Transverse colon (tissue), 4 donors: ENCODE data around the gene PLCL2.

ENCODE experiments used
- EP300 ChIP-seq: sonication (generic); formaldehyde crosslinking; IDR thresholded peaks from one replicate; pipeline ENCODE4 v1.6.1; 2017; ENCODE audit warnings: antibody characterized with exemption, low read depth
- POLR2A ChIP-seq: fragments of 450-650 bp; IDR thresholded peaks from one replicate; pipeline ENCODE4 v1.6.1; 2016; ENCODE audit warnings: antibody characterized with exemption, mild to moderate bottlenecking, moderate library complexity
- POLR2AphosphoS5 ChIP-seq, 3 donors: sonication (generic); formaldehyde crosslinking; IDR thresholded peaks; one replicate each; pipeline ENCODE4 v1.6.1; 2016; ENCODE audit warnings: antibody characterized with exemption in 3 of 3
- TF ChIP-seq, protein P1 (sequence below), 5 experiments: fragments of 200-600 bp in 3 of 5; fragments of 450-650 bp in 2 of 5; sonication (generic) in 3 of 5; IDR thresholded peaks; 1 replicate in 2 of 5; 2 replicates in 3 of 5; pipeline ENCODE4 v1.5.1; 2016 to 2017; ENCODE audit warnings: antibody characterized with exemption in 5 of 5, inconsistent platforms in 3 of 5, mild to moderate bottlenecking in 2 of 5, moderate library complexity in 1 of 5

- TF ChIP-seq, protein P1, sequence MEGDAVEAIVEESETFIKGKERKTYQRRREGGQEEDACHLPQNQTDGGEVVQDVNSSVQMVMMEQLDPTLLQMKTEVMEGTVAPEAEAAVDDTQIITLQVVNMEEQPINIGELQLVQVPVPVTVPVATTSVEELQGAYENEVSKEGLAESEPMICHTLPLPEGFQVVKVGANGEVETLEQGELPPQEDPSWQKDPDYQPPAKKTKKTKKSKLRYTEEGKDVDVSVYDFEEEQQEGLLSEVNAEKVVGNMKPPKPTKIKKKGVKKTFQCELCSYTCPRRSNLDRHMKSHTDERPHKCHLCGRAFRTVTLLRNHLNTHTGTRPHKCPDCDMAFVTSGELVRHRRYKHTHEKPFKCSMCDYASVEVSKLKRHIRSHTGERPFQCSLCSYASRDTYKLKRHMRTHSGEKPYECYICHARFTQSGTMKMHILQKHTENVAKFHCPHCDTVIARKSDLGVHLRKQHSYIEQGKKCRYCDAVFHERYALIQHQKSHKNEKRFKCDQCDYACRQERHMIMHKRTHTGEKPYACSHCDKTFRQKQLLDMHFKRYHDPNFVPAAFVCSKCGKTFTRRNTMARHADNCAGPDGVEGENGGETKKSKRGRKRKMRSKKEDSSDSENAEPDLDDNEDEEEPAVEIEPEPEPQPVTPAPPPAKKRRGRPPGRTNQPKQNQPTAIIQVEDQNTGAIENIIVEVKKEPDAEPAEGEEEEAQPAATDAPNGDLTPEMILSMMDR (IDR thresholded peaks at IDR 0.05) = no peak
- TF ChIP-seq EP300 (no peak), POLR2AphosphoS5 (IDR thresholded peaks at IDR 0.05) (no peak), POLR2A (no peak)
Observed at GRCh38 chr3:16994854-16995525, 110.2 kb downstream of the PLCL2 start.
